IMR-90 (cell line): Measurements from ENCODE around the gene CCN5. TPM values are rescaled to one million over a fixed set of nuclear protein-coding genes. Genes with fewer than 3 reads are reported as not detected.

Experiments used
- ATAC-seq: fragments of 200-7000 bp; cut with Tn5 transposase; 2 replicates; pipeline ENCODE4 v1.9.1; 2020; ENCODE audit warnings: low read depth, mild to moderate bottlenecking, moderate library complexity
- BruUV-seq: library from RNA; stranded (reverse); fragments of 400-500 nt; replicated peaks from 2 replicates; lab custom pipeline; 2021; lab: Mats Ljungman, UMichigan
- CTCF ChIA-PET: fragments of 300-600 bp; formaldehyde crosslinking; extraction: SDS; loops from one replicate; lab custom pipeline; 2021; ENCODE audit warnings: antibody characterized with exemption; lab: Yijun Ruan, JAX
- POLR2A ChIA-PET: fragments of 300-600 bp; sonication (Branson Sonifier 250); formaldehyde crosslinking; loops from one replicate; lab custom pipeline; 2022; ENCODE audit warnings: antibody characterized with exemption; ENCODE audit not compliant: unreplicated experiment; lab: Charles Lee
- DNase-seq: peaks from one replicate; pipeline ENCODE4 v3.0.0; 2013
- H2AFZ ChIP-seq: replicated peaks from 2 replicates; pipeline ENCODE3; 2013; ENCODE audit warnings: low read length, mild to moderate bottlenecking; ENCODE audit not compliant: poor library complexity
- H2AK5ac ChIP-seq: 2 replicates; pipeline ENCODE4 v1.6.1; 2013; ENCODE audit warnings: low read depth, low read length, inconsistent platforms
- H2AK9ac ChIP-seq: replicated peaks from 2 replicates; pipeline ENCODE3; 2013; ENCODE audit warnings: mild to moderate bottlenecking, low read depth, low read length, moderate library complexity; ENCODE audit not compliant: poor library complexity
- H2BK120ac ChIP-seq: 2 replicates; pipeline ENCODE4 v1.6.1; 2013; ENCODE audit warnings: low read depth, low read length, inconsistent platforms
- H2BK15ac ChIP-seq: 3 replicates; pipeline ENCODE4 v1.6.1; 2013; ENCODE audit warnings: low read depth, low read length, inconsistent platforms
- H2BK20ac ChIP-seq: 2 replicates; pipeline ENCODE4 v1.6.1; 2013; ENCODE audit warnings: low read depth, mild to moderate bottlenecking, inconsistent platforms, low read length, moderate library complexity
- H2BK5ac ChIP-seq: 2 replicates; pipeline ENCODE4 v1.6.1; 2013; ENCODE audit warnings: mild to moderate bottlenecking, low read depth, low read length, inconsistent platforms; ENCODE audit not compliant: poor library complexity, severe bottlenecking
- H3K14ac ChIP-seq: replicated peaks from 2 replicates; pipeline ENCODE4 v1.6.1; 2013; ENCODE audit warnings: low read depth, low read length, inconsistent platforms
- H3K18ac ChIP-seq: 2 replicates; pipeline ENCODE4 v1.6.1; 2013; ENCODE audit warnings: low read depth, low read length, control low read depth
- H3K23ac ChIP-seq: 2 replicates; pipeline ENCODE4 v1.6.1; 2013; ENCODE audit warnings: low read depth, low read length, inconsistent platforms
- H3K27ac ChIP-seq: 2 replicates; pipeline ENCODE4 v1.5.1; 2013; ENCODE audit warnings: mild to moderate bottlenecking, control low read depth, low read length; ENCODE audit not compliant: insufficient read depth
- H3K27me3 ChIP-seq: 2 replicates; pipeline ENCODE4 v1.6.1; 2013; ENCODE audit warnings: low read length; ENCODE audit not compliant: control insufficient read depth, insufficient read depth
- H3K36me3 ChIP-seq: 2 replicates; pipeline ENCODE4 v1.6.1; 2013; ENCODE audit warnings: low read length, mixed read lengths; ENCODE audit not compliant: control insufficient read depth, insufficient read depth
- H3K4ac ChIP-seq: 2 replicates; pipeline ENCODE4 v1.6.1; 2013; ENCODE audit warnings: low read depth, low read length, inconsistent platforms
- H3K4me1 ChIP-seq: 2 replicates; pipeline ENCODE4 v1.6.1; 2013; ENCODE audit warnings: low read length, mixed read lengths; ENCODE audit not compliant: control insufficient read depth, insufficient read depth
- H3K4me2 ChIP-seq: 2 replicates; pipeline ENCODE4 v1.6.1; 2013; ENCODE audit warnings: low read depth, mild to moderate bottlenecking, control low read depth, low read length, moderate library complexity
- H3K4me3 ChIP-seq: 2 replicates; pipeline ENCODE4 v1.5.1; 2013; ENCODE audit warnings: low read depth, mild to moderate bottlenecking, control low read depth, low read length, moderate library complexity; ENCODE audit not compliant: insufficient read depth
- H3K56ac ChIP-seq: 2 replicates; pipeline ENCODE4 v1.6.1; 2013; ENCODE audit warnings: low read length, inconsistent platforms; ENCODE audit not compliant: insufficient read depth; ENCODE audit errors: extremely low read depth
- H3K79me1 ChIP-seq, 2 experiments: 2 replicates each; pipeline ENCODE4 v1.6.1; 2013; ENCODE audit warnings: low read length in 2 of 2, inconsistent platforms in 1 of 2, low read depth in 1 of 2
- H3K9ac ChIP-seq: 2 replicates; pipeline ENCODE4 v1.6.1; 2013; ENCODE audit warnings: low read depth, low read length, control low read depth
- H3K9me1 ChIP-seq: 2 replicates; pipeline ENCODE4 v1.6.1; 2013; ENCODE audit warnings: low read length, inconsistent platforms; ENCODE audit not compliant: insufficient read depth
- H3K9me3 ChIP-seq: 2 replicates; pipeline ENCODE4 v1.6.1; 2013; ENCODE audit warnings: low read length; ENCODE audit not compliant: control insufficient read depth, insufficient read depth
- H4K20me1 ChIP-seq: 2 replicates; pipeline ENCODE4 v1.6.1; 2013; ENCODE audit warnings: low read length, inconsistent platforms; ENCODE audit not compliant: insufficient read depth
- H4K5ac ChIP-seq: 2 replicates; pipeline ENCODE4 v1.6.1; 2013; ENCODE audit warnings: mild to moderate bottlenecking, low read depth, low read length, control low read depth
- H4K8ac ChIP-seq, 2 experiments: 2 replicates each; pipeline ENCODE4 v1.6.1; 2013; ENCODE audit warnings: low read depth in 2 of 2, low read length in 2 of 2, control low read depth in 1 of 2, inconsistent platforms in 1 of 2
- H4K91ac ChIP-seq: 2 replicates; pipeline ENCODE4 v1.6.1; 2013; ENCODE audit warnings: low read depth, low read length, inconsistent platforms; ENCODE audit not compliant: insufficient read depth
- CEBPB ChIP-seq: IDR thresholded peaks from 2 replicates; pipeline ENCODE4 v1.6.1; 2012; ENCODE audit warnings: low read depth, low read length, improper control_type of control experiment
- CHD1 ChIP-seq: IDR thresholded peaks from 2 replicates; pipeline ENCODE4 v1.6.1; 2012; ENCODE audit warnings: low read depth, low read length, improper control_type of control experiment
- CTCF ChIP-seq: conservative IDR thresholded peaks from 2 replicates; pipeline ENCODE4 v1.5.1; 2012; ENCODE audit warnings: mild to moderate bottlenecking, low read depth, low read length, improper control_type of control experiment
- ELK1 ChIP-seq: fragments of 150-350 bp; IDR thresholded peaks from 2 replicates; pipeline ENCODE4 v1.6.1; 2016; ENCODE audit warnings: low read depth, mild to moderate bottlenecking, low read length, moderate library complexity, borderline replicate concordance
- MAFK ChIP-seq: IDR thresholded peaks from 2 replicates; pipeline ENCODE4 v1.6.1; 2012; ENCODE audit warnings: low read depth, low read length, improper control_type of control experiment
- NFE2L2 ChIP-seq: fragments of 150-350 bp; IDR thresholded peaks from 2 replicates; pipeline ENCODE4 v1.6.1; 2016; ENCODE audit warnings: low read depth, mild to moderate bottlenecking, low read length
- RAD21 ChIP-seq: IDR thresholded peaks from 2 replicates; pipeline ENCODE4 v1.6.1; 2012; ENCODE audit warnings: low read length, improper control_type of control experiment
- RFX5 ChIP-seq: IDR thresholded peaks from 2 replicates; pipeline ENCODE4 v1.8.0; 2012; ENCODE audit warnings: low read depth, mild to moderate bottlenecking, low read length, moderate library complexity
- SMC3 ChIP-seq: fragments of 150-350 bp; IDR thresholded peaks from 2 replicates; pipeline ENCODE4 v1.6.1; 2016; ENCODE audit warnings: low read depth, mild to moderate bottlenecking, antibody characterized with exemption, low read length, moderate library complexity
- USF2 ChIP-seq: fragments of 150-350 bp; IDR thresholded peaks from 2 replicates; pipeline ENCODE4 v1.6.1; 2017; ENCODE audit warnings: mild to moderate bottlenecking, antibody characterized with exemption, low read length, low read depth
- WGBS, 2 experiments: methylation state at CpG; one replicate each; pipeline versions ENCODE4 v1.1.5 to v1.1.7; 2013; ENCODE audit warnings: missing lambda C conversion rate in 2 of 2; ENCODE audit not compliant: insufficient read length in 1 of 2; ENCODE audit errors: extremely low coverage in 2 of 2; 5-methylcytosine and 5-hydroxymethylcytosine counted together
- dilution Hi-C: fragments of 300-500 bp; cut with HindIII; formaldehyde crosslinking; loops from one replicate; pipeline ENCODE4 v1.14.3; 2018; ENCODE audit warnings: low sequenced_read_pairs; ENCODE audit not compliant: unreplicated experiment
- in situ Hi-C: fragments of 300-500 bp; cut with MboI; formaldehyde crosslinking; loops from 3 replicates; pipeline ENCODE4 v1.14.3; 2019; ENCODE audit warnings: low sequenced_read_pairs, inconsistent platforms, mixed read lengths
- intact Hi-C: fragments of 100-400 bp; cut with micrococcal nuclease; formaldehyde crosslinking; loops from 2 replicates; pipeline ENCODE4 v1.10.0; 2022
- polyA plus RNA-seq, 3 experiments: library from polyadenylated mRNA; depleted of rRNA; stranded (reverse); fragments of >200 nt; gene quantifications; 2 replicates each; pipeline ENCODE4 v1.2.3, GENCODE V29; 2012; ENCODE audit warnings: low replicate concordance in 1 of 3
- total RNA-seq: library from RNA; depleted of rRNA; stranded (reverse); fragments of >200 nt; gene quantifications from 2 replicates; pipeline ENCODE4 v1.2.3, GENCODE V29; 2012

CCN5 gene
- total and polyA plus RNA-seq, 2 of the 4 experiments (the other 2 are of a cell fraction) = not detected

- H2AFZ ChIP-seq = peak overlapping the region; percentile 85
- no peaks in the 10 kb centered on the region for H3K79me1 ChIP-seq
- 20% methylated on average over 1 of the region's 2 CpGs; no CpG with 5 or more reads in 1 of the 2 experiments for WGBS, 2 experiments
- peak overlapping the region; percentile 22 for H2BK5ac ChIP-seq
- no peak overlapping the region for H2AK5ac ChIP-seq
- peak overlapping the region; percentile 81 for H2BK120ac ChIP-seq
- no peaks in the 10 kb centered on the region for H3K36me3 ChIP-seq
- H4K5ac ChIP-seq = peak overlapping the region; percentile 97
- H3K4ac ChIP-seq = peak overlapping the region; percentile 79
- in situ Hi-C loops (no loop called here), dilution Hi-C loops (no loop called here), intact Hi-C loops (no loop called here)
- DNase-seq = no peak
- no peak overlapping the region for H3K56ac ChIP-seq
- BruUV-seq = no TSS peak
- ChIA-PET CTCF (no interaction called here), POLR2A (no interaction called here)
- H2BK15ac ChIP-seq = peak overlapping the region; percentile 54; the same call in 1 of the 3 replicates
- peak overlapping the region; percentile 27; the same call in 1 of the 2 replicates for H3K27ac ChIP-seq
- H3K9me1 ChIP-seq = no peaks in the 10 kb centered on the region
- H4K20me1 ChIP-seq = no peaks in the 10 kb centered on the region
- no peaks in the 10 kb centered on the region for H3K9me3 ChIP-seq
- TF ChIP-seq ELK1 = no peak
- TF ChIP-seq CEBPB = no peak
- TF ChIP-seq NFE2L2 = no peak
- no peak for TF ChIP-seq CTCF
- TF ChIP-seq USF2 = no peak
- TF ChIP-seq SMC3 = no peak
- TF ChIP-seq CHD1 = no peak
- no peak for TF ChIP-seq RAD21
- TF ChIP-seq RFX5 = no peak
- no peak for TF ChIP-seq MAFK
- H2AK9ac ChIP-seq = peak overlapping the region; percentile 59
- no peak overlapping the region for H3K4me2 ChIP-seq
- H3K23ac ChIP-seq = peak overlapping the region; percentile 14; the same call in 1 of the 2 replicates
- H3K9ac ChIP-seq = no peak overlapping the region
- H3K27me3 ChIP-seq = peaks cover 7% of the 10 kb centered on the region; the same call in 1 of the 2 replicates
- H4K8ac ChIP-seq = peak overlapping the region; percentile 76 to 85; a peak in 3 of 4 replicates
- H2BK20ac ChIP-seq = peak overlapping the region; percentile 60
- ATAC-seq = peak; percentile 76
- H3K14ac ChIP-seq = peak overlapping the region; percentile 89
- H3K4me3 ChIP-seq = no peak overlapping the region
- peak overlapping the region; percentile 98 for H3K18ac ChIP-seq
- H4K91ac ChIP-seq = peak overlapping the region; percentile 40
- H3K4me1 ChIP-seq = peaks cover 2% of the 10 kb centered on the region
Observed at GRCh38 chr20:44678242-44678641, 36.9 kb upstream of the CCN5 start.
